ENCODE data around the gene CNGB1. TPM values are rescaled to one million over a fixed set of nuclear protein-coding genes. Genes with fewer than 3 reads are reported as not detected.
A peak's percentile ranks its signal among the peaks of the same experiment; 100 is the strongest.
"Not testable (repeated sequence)": the region's sequence is repeated elsewhere in the genome, so short reads cannot be mapped to it uniquely, and the experiment has no call there.

CNGB1 gene
- total RNA-seq, 1 donor, result not detected

- no peak for DNase-seq (ENCODE audit: low read depth)
- TF ChIP-seq CTCF (IDR thresholded peaks at IDR 0.05; ENCODE audit: insufficient read depth, low read depth, low read length), result no peak
- no peak overlapping the region for H3K4me3 ChIP-seq (ENCODE audit: low read depth, low read length)
Observed at GRCh38 chr16:57897996-57898395, 72.9 kb downstream of the CNGB1 start.

- TF ChIP-seq CTCF (IDR thresholded peaks at IDR 0.05; ENCODE audit: insufficient read depth, low read depth, low read length), result no peak
- DNase-seq (ENCODE audit: low read depth), result no peak
- H3K4me3 ChIP-seq (ENCODE audit: low read depth, low read length), result no peak overlapping the region
Observed at GRCh38 chr16:57897053-57897784, 73.7 kb downstream of the CNGB1 start.

GRCh38 chr16:57895081-57895547 lies 75.8 kb downstream of the CNGB1 start:
- not testable (repeated sequence) for DNase-seq (ENCODE audit: low read depth); H3K4me3 ChIP-seq (ENCODE audit: low read depth, low read length)

GRCh38 chr16:57894390-57895080 lies 76.4 kb downstream of the CNGB1 start:
- DNase-seq (ENCODE audit: low read depth), result no peak

GRCh38 chr16:57893559-57894389 lies 77.2 kb downstream of the CNGB1 start:
- TF ChIP-seq CTCF (IDR thresholded peaks at IDR 0.05; ENCODE audit: insufficient read depth, low read depth, low read length), result no peak
- peak; percentile 74 for DNase-seq (ENCODE audit: low read depth)
- no peak overlapping the region for H3K4me3 ChIP-seq (ENCODE audit: low read depth, low read length)

More at GRCh38 chr16:57894390-57895080, 76.4 kb downstream of the CNGB1 start:
- no peak overlapping the region for H3K4me3 ChIP-seq (ENCODE audit: low read depth, low read length)
- TF ChIP-seq CTCF (IDR thresholded peaks at IDR 0.05; ENCODE audit: insufficient read depth, low read depth, low read length), result no peak

GRCh38 chr16:57893217-57893558 lies 77.7 kb downstream of the CNGB1 start:
- TF ChIP-seq CTCF (IDR thresholded peaks at IDR 0.05; ENCODE audit: insufficient read depth, low read depth, low read length), result no peak
- no peak for DNase-seq (ENCODE audit: low read depth)
- no peak overlapping the region for H3K4me3 ChIP-seq (ENCODE audit: low read depth, low read length)
